Sigmoid colon (tissue), 7 donors: Measurements from ENCODE around the gene ATP10B. TPM values are rescaled to one million over a fixed set of nuclear protein-coding genes. Genes with fewer than 3 reads are reported as not detected.
"Not testable (repeated sequence)": the region's sequence is repeated elsewhere in the genome, so short reads cannot be mapped to it uniquely, and the experiment has no call there.

Experiments used
- DNase-seq: peaks from one replicate; pipeline ENCODE4 v3.0.0-alpha.2; 2019
- H3K27ac ChIP-seq, 4 donors: fragments of 200-600 bp; sonication (generic); one replicate each; pipeline ENCODE4 v1.5.1; 2016 to 2019; ENCODE audit warnings: mild to moderate bottlenecking in 1 of 4
- H3K27me3 ChIP-seq, 3 donors: fragments of 200-600 bp; sonication (generic); one replicate each; pipeline ENCODE4 v1.5.1; 2019; ENCODE audit warnings: mild to moderate bottlenecking in 1 of 3
- H3K36me3 ChIP-seq, 4 donors: fragments of 200-600 bp; sonication (generic); one replicate each; pipeline ENCODE4 v1.5.1; 2016 to 2019
- H3K4me1 ChIP-seq, 4 donors: fragments of 200-600 bp; sonication (generic); one replicate each; pipeline ENCODE4 v1.5.1; 2017 to 2019
- H3K4me3 ChIP-seq, 4 donors: fragments of 200-600 bp; sonication (generic); one replicate each; pipeline ENCODE4 v1.5.1; 2017 to 2019; ENCODE audit warnings: mild to moderate bottlenecking in 2 of 4, moderate library complexity in 1 of 4
- H3K9me3 ChIP-seq, 4 donors: fragments of 200-600 bp in 3 of 4; sonication (generic) in 3 of 4; one replicate each; pipeline versions ENCODE4 v1.5.1 to v1.6.1; 2013 to 2019
- CTCF ChIP-seq, 4 experiments: fragments of 450-650 bp in 3 of 4; fragments of 200-600 bp in 1 of 4; IDR thresholded peaks; one replicate each; pipeline ENCODE4 v1.5.1; 2016 to 2019; ENCODE audit warnings: antibody characterized with exemption in 4 of 4, mild to moderate bottlenecking in 3 of 4, moderate library complexity in 2 of 4
- EP300 ChIP-seq, 4 donors: sonication (generic); formaldehyde crosslinking; IDR thresholded peaks; one replicate each; pipeline ENCODE4 v1.6.1; 2017; ENCODE audit warnings: antibody characterized with exemption in 4 of 4
- POLR2A ChIP-seq, 2 donors: fragments of 450-650 bp; IDR thresholded peaks; one replicate each; pipeline ENCODE4 v1.6.1; 2016; ENCODE audit warnings: antibody characterized with exemption in 2 of 2, mild to moderate bottlenecking in 2 of 2, moderate library complexity in 2 of 2
- POLR2AphosphoS5 ChIP-seq, 4 donors: sonication (generic); formaldehyde crosslinking; IDR thresholded peaks; one replicate each; pipeline ENCODE4 v1.6.1; 2017; ENCODE audit warnings: antibody characterized with exemption in 4 of 4
- WGBS, 2 donors: extraction: QIAGEN DNeasy Blood & Tissue Kit; methylation state at CpG; one replicate each; pipeline ENCODE4 v1.1.7; 2013; 5-methylcytosine and 5-hydroxymethylcytosine counted together
- intact Hi-C: fragments of 100-400 bp; cut with DNase I; formaldehyde crosslinking; loops from one replicate; pipeline ENCODE4 v1.15.1; 2023
- polyA plus RNA-seq, 3 donors: library from polyadenylated mRNA; stranded (reverse); fragments of 200-250 nt; gene quantifications; one replicate each; pipeline ENCODE4 v1.2.3, GENCODE V29; 2013
- total RNA-seq, 4 donors: library from RNA; depleted of rRNA; stranded (reverse); fragments of >200 nt; gene quantifications; one replicate each; pipeline ENCODE4 v1.1.0, GENCODE V29; 2016
- donor health status: healthy with polysubstance abuse.
- donor health status: Bipolar disorder and iron deficiency.
- donor health status: healthy.

Gene ATP10B
- total and polyA plus RNA-seq, 7 donors: 0.16 to 57.7 (median 1.4) TPM

GRCh38 chr5:160824301-160825001 is 27.6 kb downstream of the ATP10B start:
- Histone ChIP-seq H3K36me3 (no peaks in the 10 kb centered on the region), H3K9me3 (peaks cover 0 to 9% (median 0%) of the 10 kb centered on the region in 4 donors), H3K27me3 (no peaks in the 10 kb centered on the region), H3K4me3 (no peak overlapping the region), H3K4me1 (no peaks in the 10 kb centered on the region), H3K27ac (no peak overlapping the region)
- DNase-seq: no peak
- no peak for TF ChIP-seq POLR2AphosphoS5 (IDR thresholded peaks at IDR 0.05)
- no peak for TF ChIP-seq CTCF (IDR thresholded peaks at IDR 0.05)
- TF ChIP-seq POLR2A (IDR thresholded peaks at IDR 0.05): no peak
- WGBS, 2 donors: 81 to 88% methylated on average over 3 of the region's 3 CpGs
- intact Hi-C loops: no loop called here

GRCh38 chr5:160812996-160813395 is 39.0 kb downstream of the ATP10B start:
- H3K9me3 ChIP-seq, H3K4me3 ChIP-seq, intact Hi-C loops, H3K27ac ChIP-seq, H3K36me3 ChIP-seq, DNase-seq, H3K4me1 ChIP-seq, H3K27me3 ChIP-seq: not testable (repeated sequence)
- 95% methylated on average over 12 of the region's 12 CpGs for WGBS, 2 donors

- WGBS, 2 donors: 75 to 85% methylated on average over 6 of the region's 6 CpGs
- no peak for DNase-seq
- Histone ChIP-seq H3K36me3 (no peaks in the 10 kb centered on the region), H3K9me3 (no peaks in the 10 kb centered on the region), H3K4me1 (peaks cover 0 to 9% (median 8%) of the 10 kb centered on the region in 4 donors), H3K27me3 (no peaks in the 10 kb centered on the region), H3K27ac (no peak overlapping the region), H3K4me3 (no peak overlapping the region)
- no peak for TF ChIP-seq POLR2AphosphoS5 (IDR thresholded peaks at IDR 0.05)
- TF ChIP-seq EP300 (IDR thresholded peaks at IDR 0.05): no peak
- no peak for TF ChIP-seq POLR2A (IDR thresholded peaks at IDR 0.05)
- TF ChIP-seq CTCF (IDR thresholded peaks at IDR 0.05): no peak
- intact Hi-C loops: no loop called here
These were observed 46.6 kb downstream of the ATP10B start for GRCh38 chr5:160805376-160805775.

GRCh38 chr5:160802592-160802991 is 49.4 kb downstream of the ATP10B start:
- Histone ChIP-seq H3K27ac (no peak overlapping the region), H3K4me1 (peaks cover 0 to 19% (median 11%) of the 10 kb centered on the region in 4 donors), H3K27me3 (no peaks in the 10 kb centered on the region), H3K9me3 (no peaks in the 10 kb centered on the region), H3K36me3 (no peaks in the 10 kb centered on the region), H3K4me3 (no peak overlapping the region)
- DNase-seq: no peak
- intact Hi-C loops: no loop called here
- WGBS, 2 donors: 42 to 63% methylated on average over 2 of the region's 2 CpGs
- TF ChIP-seq POLR2AphosphoS5 (IDR thresholded peaks at IDR 0.05) (no peak), POLR2A (IDR thresholded peaks at IDR 0.05) (no peak), EP300 (IDR thresholded peaks at IDR 0.05) (no peak), CTCF (IDR thresholded peaks at IDR 0.05) (no peak)

GRCh38 chr5:160800375-160801275 is 51.4 kb downstream of the ATP10B start:
- Histone ChIP-seq H3K36me3 (no peaks in the 10 kb centered on the region), H3K4me1 (peaks cover 0 to 19% (median 11%) of the 10 kb centered on the region in 4 donors), H3K27ac (no peak overlapping the region), H3K9me3 (no peaks in the 10 kb centered on the region), H3K4me3 (no peak overlapping the region), H3K27me3 (no peaks in the 10 kb centered on the region)
- 67 to 72% methylated on average over 4 of the region's 4 CpGs for WGBS, 2 donors
- DNase-seq: no peak
- TF ChIP-seq POLR2AphosphoS5 (IDR thresholded peaks at IDR 0.05) (no peak), CTCF (IDR thresholded peaks at IDR 0.05) (no peak), POLR2A (IDR thresholded peaks at IDR 0.05) (no peak), EP300 (IDR thresholded peaks at IDR 0.05) (no peak)
- intact Hi-C loops: no loop called here
